ENCODE results near the gene R3HDM2.

R3HDM2 gene

GRCh38 chr12:57472391-57472790 is 41.5 kb upstream of the R3HDM2 start:
- H3K4me3 ChIP-seq (ENCODE audit: low read depth, low read length), result no peak overlapping the region
- DNase-seq (ENCODE audit: low read depth), result no peak
- no peak for TF ChIP-seq CTCF (IDR thresholded peaks at IDR 0.05; ENCODE audit: insufficient read depth, low read depth, low read length, missing control alignments)

GRCh38 chr12:57471661-57472060 is 40.8 kb upstream of the R3HDM2 start:
- DNase-seq (ENCODE audit: low read depth), result no peak

GRCh38 chr12:57470970-57471656 is 40.3 kb upstream of the R3HDM2 start:
- TF ChIP-seq CTCF (IDR thresholded peaks at IDR 0.05; ENCODE audit: insufficient read depth, low read depth, low read length, missing control alignments), result no peak
- H3K4me3 ChIP-seq (ENCODE audit: low read depth, low read length), result no peak overlapping the region

More at GRCh38 chr12:57471661-57472060, 40.8 kb upstream of the R3HDM2 start:
- TF ChIP-seq CTCF (IDR thresholded peaks at IDR 0.05; ENCODE audit: insufficient read depth, low read depth, low read length, missing control alignments), result no peak
- no peak overlapping the region for H3K4me3 ChIP-seq (ENCODE audit: low read depth, low read length)

GRCh38 chr12:57470286-57470969 is 39.6 kb upstream of the R3HDM2 start:
- no peak for TF ChIP-seq CTCF (IDR thresholded peaks at IDR 0.05; ENCODE audit: insufficient read depth, low read depth, low read length, missing control alignments)
- no peak for DNase-seq (ENCODE audit: low read depth)
- H3K4me3 ChIP-seq (ENCODE audit: low read depth, low read length), result no peak overlapping the region

More at GRCh38 chr12:57470970-57471656, 40.3 kb upstream of the R3HDM2 start:
- DNase-seq (ENCODE audit: low read depth), result no peak

GRCh38 chr12:57469296-57470164 is 38.7 kb upstream of the R3HDM2 start:
- TF ChIP-seq CTCF (IDR thresholded peaks at IDR 0.05; ENCODE audit: insufficient read depth, low read depth, low read length, missing control alignments), result no peak
- DNase-seq (ENCODE audit: low read depth), result no peak
- no peak overlapping the region for H3K4me3 ChIP-seq (ENCODE audit: low read depth, low read length)

GRCh38 chr12:57467915-57468314 is 37.1 kb upstream of the R3HDM2 start:
- no peak for TF ChIP-seq CTCF (IDR thresholded peaks at IDR 0.05; ENCODE audit: insufficient read depth, low read depth, low read length, missing control alignments)
- no peak overlapping the region for H3K4me3 ChIP-seq (ENCODE audit: low read depth, low read length)
- DNase-seq (ENCODE audit: low read depth), result no peak

All from GM12865 (cell line).